ENCODE measurements around the gene PARD6A.
"Not testable (repeated sequence)": the region's sequence is repeated elsewhere in the genome, so short reads cannot be mapped to it uniquely, and the experiment has no call there.

The PARD6A gene

DNA sequence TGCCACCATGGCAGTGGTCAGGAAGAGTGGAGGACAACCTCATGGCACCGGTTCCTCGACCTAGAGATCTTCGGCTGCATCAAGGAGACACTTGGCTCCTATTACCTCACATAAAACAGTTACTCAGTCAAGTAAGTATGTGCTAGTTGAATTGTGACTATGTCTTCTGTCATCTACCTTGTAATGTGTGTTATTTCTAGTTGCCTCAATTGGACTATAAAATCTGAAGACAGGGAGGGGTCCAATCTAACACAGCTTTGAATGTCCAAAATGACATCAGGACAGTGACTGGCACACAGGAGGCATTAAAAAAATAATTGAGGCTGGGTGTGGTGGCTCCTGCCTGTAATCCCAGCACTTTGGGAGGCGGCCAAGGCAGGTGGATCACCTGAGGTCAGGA lies 23.0 kb downstream of the PARD6A start:
- no peaks in the 10 kb centered on the region for H3K27me3 ChIP-seq (ENCODE audit: control insufficient read depth, insufficient read depth, low read length)
- no peak overlapping the region for H3K9ac ChIP-seq (ENCODE audit: low read depth, low read length)
- no peak overlapping the region for H3K4me2 ChIP-seq (ENCODE audit: low read length)
- no peaks in the 10 kb centered on the region for H3K9me3 ChIP-seq (replicated peaks; ENCODE audit: low read length)
- no peaks in the 10 kb centered on the region for H3K4me1 ChIP-seq (ENCODE audit: control insufficient read depth, insufficient read depth, low read length)
- no peak overlapping the region for H3K4me3 ChIP-seq (ENCODE audit: low read length)
- peaks cover 21% of the 10 kb centered on the region for H3K36me3 ChIP-seq (ENCODE audit: insufficient read depth, low read length)

DNA sequence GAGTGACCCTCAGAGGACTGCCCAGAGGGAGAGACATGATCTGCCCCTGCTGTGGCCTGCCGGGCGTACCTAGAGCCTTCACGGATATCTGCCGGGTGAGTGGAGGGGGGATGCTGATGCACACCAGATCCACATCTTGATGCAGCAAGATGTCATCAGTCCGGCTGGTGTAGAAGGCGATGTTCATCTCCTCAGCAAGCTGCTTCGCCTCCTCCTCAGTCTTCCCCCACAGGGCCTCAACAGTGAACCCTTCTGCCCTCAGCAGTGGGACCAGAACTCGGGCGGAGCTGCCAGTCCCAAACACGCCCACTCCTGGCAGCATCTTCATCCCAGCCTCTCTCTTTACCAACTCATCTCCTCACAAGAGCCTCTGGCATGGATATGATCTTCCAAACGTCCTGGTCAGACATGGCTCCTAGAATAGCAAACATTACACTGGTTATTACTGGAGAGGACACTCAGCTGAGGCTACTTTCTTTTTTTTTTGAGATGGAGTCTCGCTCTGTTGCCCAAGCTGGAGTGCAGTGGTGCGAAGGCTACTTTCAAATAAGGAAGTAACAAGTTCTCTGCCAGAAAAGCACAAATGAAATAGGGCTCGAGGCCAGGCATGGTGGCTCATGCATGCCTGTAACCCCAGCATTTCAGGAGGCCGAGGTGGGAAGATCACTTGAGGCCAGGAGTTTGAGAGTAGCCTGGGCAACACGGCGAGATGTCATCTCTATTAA lies 24.8 kb downstream of the PARD6A start:
- H3K27me3 ChIP-seq (ENCODE audit: control insufficient read depth, insufficient read depth, low read length): no peaks in the 10 kb centered on the region
- no peak overlapping the region for H3K4me3 ChIP-seq (ENCODE audit: low read length)
- peaks cover 21% of the 10 kb centered on the region for H3K36me3 ChIP-seq (ENCODE audit: insufficient read depth, low read length)
- H3K9me3 ChIP-seq (replicated peaks; ENCODE audit: low read length): no peaks in the 10 kb centered on the region
- no peaks in the 10 kb centered on the region for H3K4me1 ChIP-seq (ENCODE audit: control insufficient read depth, insufficient read depth, low read length)
- H3K4me2 ChIP-seq (ENCODE audit: low read length): no peak overlapping the region
- H3K9ac ChIP-seq (ENCODE audit: low read depth, low read length): no peak overlapping the region

DNA sequence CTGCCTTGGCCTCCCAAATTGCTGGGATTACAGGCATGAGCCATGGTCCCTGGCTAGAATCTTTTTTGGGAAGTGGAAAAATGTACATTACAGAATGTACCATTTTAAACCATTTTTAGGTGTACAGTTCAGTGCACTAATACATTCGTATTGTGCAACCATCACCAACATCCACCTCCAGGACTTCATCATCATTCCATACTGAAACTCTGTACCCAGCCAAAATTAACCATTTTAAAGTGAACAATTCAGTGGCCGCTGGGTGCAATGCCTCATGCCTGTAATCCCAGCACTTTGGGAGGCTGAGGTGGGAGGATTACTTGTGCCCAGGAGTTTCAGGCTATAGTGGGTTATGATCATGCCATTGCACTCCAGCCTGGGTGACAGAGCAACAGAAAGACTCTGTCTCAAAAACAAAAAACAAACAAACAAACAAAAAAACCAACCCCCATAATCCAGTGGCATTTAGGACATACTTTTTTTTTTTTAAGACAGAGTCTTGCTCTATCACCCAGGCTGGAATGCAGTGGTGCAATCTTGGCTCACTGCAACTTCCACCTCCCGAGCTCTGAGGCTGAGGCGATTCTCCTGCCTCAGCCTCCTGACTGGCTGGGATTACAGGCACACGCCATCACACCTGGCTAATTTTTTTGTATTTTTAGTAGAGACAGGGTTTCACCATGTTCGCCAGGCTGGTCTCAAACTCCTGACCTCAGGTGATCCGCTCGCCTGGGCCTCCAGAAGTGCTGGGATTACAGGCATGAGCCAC lies 32.9 kb downstream of the PARD6A start:
- not testable (repeated sequence) for H3K4me3 ChIP-seq (ENCODE audit: low read length); H3K9ac ChIP-seq (ENCODE audit: low read depth, low read length); H3K9me3 ChIP-seq (replicated peaks; ENCODE audit: low read length); H3K4me1 ChIP-seq (ENCODE audit: control insufficient read depth, insufficient read depth, low read length); H3K36me3 ChIP-seq (ENCODE audit: insufficient read depth, low read length); H3K4me2 ChIP-seq (ENCODE audit: low read length); H3K27me3 ChIP-seq (ENCODE audit: control insufficient read depth, insufficient read depth, low read length)

DNA sequence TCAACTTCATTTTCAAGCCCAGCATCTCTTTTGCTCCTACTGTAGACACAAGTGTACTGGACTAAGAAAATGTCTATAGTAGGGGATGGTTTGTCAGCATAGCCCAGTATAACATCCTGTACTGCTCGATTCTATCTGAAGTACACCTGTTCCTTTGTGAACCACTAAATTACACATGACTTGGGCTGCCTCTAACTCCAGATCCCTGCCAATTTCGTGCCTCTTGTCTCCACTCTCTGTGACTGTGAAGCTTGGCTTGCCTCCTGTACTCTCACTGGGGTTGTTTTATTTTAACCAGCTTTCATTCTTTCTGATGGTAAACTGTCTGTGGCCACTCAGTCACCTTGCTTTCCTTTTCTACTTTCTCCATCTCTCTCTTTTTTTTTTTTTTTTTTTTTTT lies 33.9 kb downstream of the PARD6A start:
- Histone ChIP-seq H3K9me3 (replicated peaks; ENCODE audit: low read length) (no peaks in the 10 kb centered on the region), H3K36me3 (ENCODE audit: insufficient read depth, low read length) (peaks cover 5% of the 10 kb centered on the region), H3K4me3 (ENCODE audit: low read length) (no peak overlapping the region), H3K4me1 (ENCODE audit: control insufficient read depth, insufficient read depth, low read length) (no peaks in the 10 kb centered on the region), H3K4me2 (ENCODE audit: low read length) (no peak overlapping the region), H3K9ac (ENCODE audit: low read depth, low read length) (no peak overlapping the region), H3K27me3 (ENCODE audit: control insufficient read depth, insufficient read depth, low read length) (no peaks in the 10 kb centered on the region)

DNA sequence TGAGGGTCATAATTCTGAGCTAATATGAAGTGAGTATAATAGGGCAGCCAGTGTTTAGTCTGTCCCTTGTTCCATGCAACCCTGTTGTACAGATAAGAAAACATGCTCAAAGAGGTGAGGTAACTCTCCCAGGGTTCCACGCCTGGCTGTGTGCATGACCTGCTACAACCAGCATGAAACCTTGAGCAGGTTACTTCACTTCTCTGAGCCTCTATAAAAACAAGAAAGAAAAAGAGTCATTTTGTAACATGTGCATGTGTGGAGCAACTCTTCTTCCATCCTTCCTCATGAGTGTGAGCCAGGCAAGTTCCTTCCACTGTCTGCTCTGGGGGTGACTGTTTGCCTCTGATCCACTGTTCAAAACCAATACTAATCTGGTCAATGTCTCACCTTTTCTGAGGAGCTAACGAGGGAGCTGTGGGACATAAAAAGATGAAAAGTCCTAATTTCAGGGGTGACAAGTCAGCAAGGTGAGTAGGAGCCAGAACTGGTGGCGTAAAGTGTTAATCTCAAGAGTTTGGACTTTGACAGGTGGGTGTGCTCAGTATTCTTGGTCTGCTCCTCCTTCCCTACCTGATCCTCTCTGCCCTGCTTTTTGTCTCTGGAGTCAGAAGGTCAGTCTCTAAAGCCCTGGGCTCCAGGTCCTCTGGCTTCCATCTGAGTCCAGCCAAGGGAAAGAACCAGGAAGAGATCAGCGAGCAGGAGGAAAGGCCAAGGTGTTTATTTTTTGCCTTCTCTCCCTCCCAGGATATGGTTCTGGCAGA lies 36.8 kb downstream of the PARD6A start:
- H3K9me3 ChIP-seq (replicated peaks; ENCODE audit: low read length): no peaks in the 10 kb centered on the region
- no peak overlapping the region for H3K4me3 ChIP-seq (ENCODE audit: low read length)
- H3K4me2 ChIP-seq (ENCODE audit: low read length): no peak overlapping the region
- H3K4me1 ChIP-seq (ENCODE audit: control insufficient read depth, insufficient read depth, low read length): no peaks in the 10 kb centered on the region
- no peaks in the 10 kb centered on the region for H3K27me3 ChIP-seq (ENCODE audit: control insufficient read depth, insufficient read depth, low read length)
- no peak overlapping the region for H3K9ac ChIP-seq (ENCODE audit: low read depth, low read length)
- H3K36me3 ChIP-seq (ENCODE audit: insufficient read depth, low read length): peaks cover 5% of the 10 kb centered on the region

DNA sequence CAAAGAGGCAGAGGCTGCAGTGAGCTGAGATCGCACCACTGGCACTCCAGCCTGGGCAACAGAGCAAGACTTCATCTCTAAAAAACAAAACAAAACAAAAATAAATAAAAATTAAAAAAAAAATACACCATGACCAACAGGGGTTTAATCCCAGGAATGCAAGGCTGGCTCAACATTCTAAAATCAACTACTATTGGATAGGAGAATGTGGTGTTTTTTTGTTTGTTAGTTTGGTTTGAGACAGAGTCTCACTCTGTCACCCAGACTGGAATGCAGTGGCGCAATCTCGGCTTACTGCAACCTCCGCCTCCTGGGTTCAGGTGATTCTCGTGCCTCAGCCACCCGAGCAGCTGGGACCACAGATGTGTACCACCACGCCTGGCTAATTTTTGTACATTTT lies 38.5 kb downstream of the PARD6A start:
- Histone ChIP-seq H3K36me3 (ENCODE audit: insufficient read depth, low read length) (peaks cover 5% of the 10 kb centered on the region), H3K4me2 (ENCODE audit: low read length) (no peak overlapping the region), H3K9ac (ENCODE audit: low read depth, low read length) (no peak overlapping the region), H3K9me3 (replicated peaks; ENCODE audit: low read length) (no peaks in the 10 kb centered on the region), H3K27me3 (ENCODE audit: control insufficient read depth, insufficient read depth, low read length) (no peaks in the 10 kb centered on the region), H3K4me1 (ENCODE audit: control insufficient read depth, insufficient read depth, low read length) (no peaks in the 10 kb centered on the region), H3K4me3 (ENCODE audit: low read length) (no peak overlapping the region)

DNA sequence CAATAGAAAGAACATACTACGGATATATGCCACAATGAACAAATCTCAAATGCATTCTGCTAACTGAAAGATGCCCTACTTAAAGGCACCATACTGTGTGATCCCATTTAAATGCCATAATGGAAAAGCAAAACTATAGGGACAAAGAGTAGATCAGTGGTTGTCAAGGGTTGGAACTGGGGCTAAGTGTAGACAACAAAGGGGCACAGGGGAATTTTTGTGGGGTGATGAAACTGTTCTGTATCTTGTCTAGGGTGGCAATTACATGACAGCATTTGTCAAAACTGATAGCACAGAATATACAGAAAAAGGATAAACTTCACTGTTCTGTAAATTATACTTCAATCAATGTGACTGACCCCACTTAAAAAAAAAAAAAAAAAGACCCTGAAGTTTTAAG lies 40.7 kb downstream of the PARD6A start:
- H3K4me3 ChIP-seq (ENCODE audit: low read length): no peak overlapping the region
- H3K9me3 ChIP-seq (replicated peaks; ENCODE audit: low read length): no peaks in the 10 kb centered on the region
- H3K36me3 ChIP-seq (ENCODE audit: insufficient read depth, low read length): peaks cover 5% of the 10 kb centered on the region
- H3K27me3 ChIP-seq (ENCODE audit: control insufficient read depth, insufficient read depth, low read length): no peaks in the 10 kb centered on the region
- no peak overlapping the region for H3K9ac ChIP-seq (ENCODE audit: low read depth, low read length)
- no peaks in the 10 kb centered on the region for H3K4me1 ChIP-seq (ENCODE audit: control insufficient read depth, insufficient read depth, low read length)
- H3K4me2 ChIP-seq (ENCODE audit: low read length): no peak overlapping the region

DNA sequence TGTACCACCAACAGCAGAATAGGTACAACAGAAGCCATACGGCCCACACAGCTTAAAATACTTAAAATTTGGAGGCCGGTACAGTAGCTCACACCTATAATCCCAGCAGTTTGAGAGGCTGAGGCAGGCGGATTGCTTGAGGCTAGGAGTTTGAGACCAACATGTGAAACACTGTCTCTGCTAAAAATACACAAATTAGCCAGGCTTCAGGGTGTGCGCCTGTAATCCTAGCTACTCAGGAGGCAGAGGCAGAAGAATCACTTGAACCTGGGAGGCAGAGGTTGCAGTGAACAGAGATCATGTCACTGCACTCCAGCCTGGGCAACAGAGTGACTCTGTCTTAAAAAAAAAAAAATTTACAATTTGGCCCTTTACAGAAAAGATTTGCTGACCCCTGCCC lies 41.4 kb downstream of the PARD6A start:
- Histone ChIP-seq H3K4me1 (ENCODE audit: control insufficient read depth, insufficient read depth, low read length) (no peaks in the 10 kb centered on the region), H3K4me3 (ENCODE audit: low read length) (no peak overlapping the region), H3K36me3 (ENCODE audit: insufficient read depth, low read length) (peaks cover 5% of the 10 kb centered on the region), H3K4me2 (ENCODE audit: low read length) (no peak overlapping the region), H3K9me3 (replicated peaks; ENCODE audit: low read length) (no peaks in the 10 kb centered on the region), H3K27me3 (ENCODE audit: control insufficient read depth, insufficient read depth, low read length) (no peaks in the 10 kb centered on the region), H3K9ac (ENCODE audit: low read depth, low read length) (no peak overlapping the region)

DNA sequence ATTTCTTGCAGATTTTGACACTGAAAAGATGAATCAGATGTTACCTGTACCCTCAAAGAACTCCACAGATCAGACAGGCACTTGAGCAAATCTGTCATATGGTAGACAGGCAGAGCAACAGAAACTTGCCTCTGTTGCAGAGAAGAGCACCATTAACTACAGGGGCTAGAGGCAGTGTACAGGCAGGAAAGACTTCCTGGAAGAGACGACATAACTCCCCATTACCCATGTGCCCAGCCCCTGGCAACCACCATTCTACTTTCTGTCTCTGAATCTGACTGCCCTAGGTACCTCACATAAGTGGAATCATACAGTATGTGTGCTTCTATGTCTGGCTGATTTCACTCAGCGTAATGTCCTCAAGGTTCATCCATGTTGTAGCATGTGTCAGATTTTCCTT lies 42.9 kb downstream of the PARD6A start:
- no peaks in the 10 kb centered on the region for H3K27me3 ChIP-seq (ENCODE audit: control insufficient read depth, insufficient read depth, low read length)
- H3K4me1 ChIP-seq (ENCODE audit: control insufficient read depth, insufficient read depth, low read length): peaks cover 6% of the 10 kb centered on the region
- H3K4me2 ChIP-seq (ENCODE audit: low read length): no peak overlapping the region
- H3K36me3 ChIP-seq (ENCODE audit: insufficient read depth, low read length): no peaks in the 10 kb centered on the region
- no peaks in the 10 kb centered on the region for H3K9me3 ChIP-seq (replicated peaks; ENCODE audit: low read length)
- no peak overlapping the region for H3K9ac ChIP-seq (ENCODE audit: low read depth, low read length)
- H3K4me3 ChIP-seq (ENCODE audit: low read length): no peak overlapping the region

DNA sequence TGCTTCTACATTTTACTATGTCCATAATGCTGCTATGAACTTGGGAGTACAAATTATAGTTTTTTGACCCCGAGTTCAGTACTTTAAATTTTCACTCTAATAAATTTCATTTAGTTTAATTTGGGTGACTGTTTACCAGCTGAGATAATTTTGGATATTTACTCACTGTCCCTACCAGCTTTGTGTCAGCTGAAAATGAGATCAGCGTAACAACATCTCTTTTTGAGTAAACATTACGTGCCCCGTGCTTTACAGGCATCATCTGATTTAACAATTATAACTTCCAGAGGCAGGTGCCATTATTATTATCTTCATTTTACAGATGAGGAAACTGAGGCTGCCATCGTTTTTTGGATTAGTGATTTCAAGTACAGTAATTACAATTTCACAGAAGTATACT lies 43.4 kb downstream of the PARD6A start:
- Histone ChIP-seq H3K36me3 (ENCODE audit: insufficient read depth, low read length) (no peaks in the 10 kb centered on the region), H3K27me3 (ENCODE audit: control insufficient read depth, insufficient read depth, low read length) (no peaks in the 10 kb centered on the region)

DNA sequence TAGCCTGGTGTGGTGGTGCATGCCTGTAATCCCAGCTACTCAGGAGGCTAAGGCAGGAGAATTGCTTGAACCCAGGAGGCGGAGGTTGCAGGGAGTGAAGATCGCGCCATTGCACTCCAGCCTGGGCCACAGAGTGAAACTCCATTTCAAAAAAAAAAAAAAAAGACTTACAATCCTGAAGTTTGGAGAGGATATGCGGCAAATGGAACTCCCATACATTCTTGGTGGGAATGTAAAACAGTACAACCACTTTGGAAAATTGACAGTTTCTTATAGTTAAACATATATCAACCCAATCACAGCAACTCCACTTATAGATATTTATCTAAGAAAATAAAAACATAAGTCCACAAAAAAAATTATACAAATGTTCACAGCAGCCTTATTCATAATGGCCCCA lies 46.5 kb downstream of the PARD6A start:
- H3K9ac ChIP-seq (ENCODE audit: low read depth, low read length): no peak overlapping the region
- no peak overlapping the region for H3K4me2 ChIP-seq (ENCODE audit: low read length)
- H3K4me1 ChIP-seq (ENCODE audit: control insufficient read depth, insufficient read depth, low read length): peaks cover 11% of the 10 kb centered on the region
- no peak overlapping the region for H3K4me3 ChIP-seq (ENCODE audit: low read length)
- no peaks in the 10 kb centered on the region for H3K9me3 ChIP-seq (replicated peaks; ENCODE audit: low read length)
- H3K36me3 ChIP-seq (ENCODE audit: insufficient read depth, low read length): no peaks in the 10 kb centered on the region
- no peaks in the 10 kb centered on the region for H3K27me3 ChIP-seq (ENCODE audit: control insufficient read depth, insufficient read depth, low read length)

More for the DNA sequence above, 43.4 kb downstream of the PARD6A start:
- Histone ChIP-seq H3K9ac (ENCODE audit: low read depth, low read length) (no peak overlapping the region), H3K9me3 (replicated peaks; ENCODE audit: low read length) (no peaks in the 10 kb centered on the region), H3K4me1 (ENCODE audit: control insufficient read depth, insufficient read depth, low read length) (peaks cover 11% of the 10 kb centered on the region), H3K4me3 (ENCODE audit: low read length) (no peak overlapping the region), H3K4me2 (ENCODE audit: low read length) (no peak overlapping the region)
